HL-60 (cell line): ENCODE measurements around the gene SNX1.

ENCODE experiments used
- DNase-seq, 2 experiments: peaks; one replicate each; pipeline ENCODE4 v3.0.0-alpha.2; 2010 to 2020; ENCODE audit warnings: low read depth in 1 of 2, low spot score in 1 of 2
- H3K27ac ChIP-seq: fragments of 250-450 bp; sonication (Bioruptor Pico); replicated peaks from 2 replicates; pipeline ENCODE4 v1.5.1; 2020; ENCODE audit warnings: mild to moderate bottlenecking, moderate library complexity
- H3K27me3 ChIP-seq: fragments of 250-450 bp; sonication (Bioruptor Pico); 2 replicates; pipeline ENCODE4 v1.5.1; 2021; ENCODE audit warnings: mild to moderate bottlenecking, moderate library complexity; ENCODE audit not compliant: insufficient read depth, poor library complexity, severe bottlenecking
- H3K4me3 ChIP-seq: replicated peaks from 2 replicates; pipeline ENCODE4 v1.5.1; 2011; ENCODE audit warnings: mild to moderate bottlenecking, control low read depth, low read length; ENCODE audit not compliant: insufficient read depth
- CTCF ChIP-seq: IDR thresholded peaks from one replicate; pipeline ENCODE4 v1.5.1; 2011; ENCODE audit warnings: low read length, control low read depth, inconsistent platforms; ENCODE audit not compliant: insufficient read depth
- GABPA ChIP-seq: IDR thresholded peaks from 2 replicates; pipeline ENCODE4 v1.6.1; 2012; ENCODE audit warnings: low read depth
- POLR2AphosphoS5 ChIP-seq: IDR thresholded peaks from 2 replicates; pipeline ENCODE4 v1.6.1; 2012; ENCODE audit warnings: low read depth
- REST ChIP-seq: IDR thresholded peaks from 2 replicates; pipeline ENCODE4 v1.6.1; 2012; ENCODE audit warnings: low read depth; ENCODE audit not compliant: insufficient replicate concordance
- SPI1 ChIP-seq: IDR thresholded peaks from 2 replicates; pipeline ENCODE4 v1.6.1; 2012; ENCODE audit warnings: low read depth, mild to moderate bottlenecking, borderline replicate concordance

The SNX1 gene

GRCh38 chr15:64082757-64083156 lies 13.0 kb upstream of the SNX1 start:
- TF ChIP-seq REST (no peak), CTCF (no peak), GABPA (no peak), SPI1 (no peak), POLR2AphosphoS5 (no peak)
- no peaks in the 10 kb centered on the region for H3K27me3 ChIP-seq
- no peak for DNase-seq
- H3K27ac ChIP-seq, result no peak overlapping the region
- H3K4me3 ChIP-seq, result no peak overlapping the region

- Histone ChIP-seq H3K4me3 (no peak overlapping the region), H3K27ac (peak overlapping the region; percentile 63), H3K27me3 (no peaks in the 10 kb centered on the region)
- TF ChIP-seq SPI1 (no peak), GABPA (no peak), CTCF (no peak), POLR2AphosphoS5 (no peak), REST (no peak)
- DNase-seq, result no peak
Measured at GRCh38 chr15:64089543-64090280, 6.1 kb upstream of the SNX1 start.

GRCh38 chr15:64090527-64090926 lies 5.3 kb upstream of the SNX1 start:
- TF ChIP-seq SPI1, result peak; percentile 32; the same call in 1 of the 2 replicates
- TF ChIP-seq POLR2AphosphoS5, result no peak; the same call in 1 of the 2 replicates
- no peak for TF ChIP-seq CTCF
- TF ChIP-seq REST, result no peak
- no peak for TF ChIP-seq GABPA
- H3K27ac ChIP-seq, result peak overlapping the region; percentile 63
- H3K27me3 ChIP-seq, result no peaks in the 10 kb centered on the region
- peak in 1 of 2 experiments; percentile 82 for DNase-seq
- no peak overlapping the region for H3K4me3 ChIP-seq
